Colonic mucosa (tissue), 4 donors: ENCODE measurements around the gene PRKCD. TPM values are rescaled to one million over a fixed set of nuclear protein-coding genes. Genes with fewer than 3 reads are reported as not detected.

Source experiments
- DNase-seq: peaks from one replicate; pipeline ENCODE4 v3.0.0-alpha.2; 2020
- H3K27ac ChIP-seq: fragments of 200-600 bp; one replicate; pipeline ENCODE4 v1.8.0; 2021
- H3K27me3 ChIP-seq: fragments of 200-600 bp; one replicate; pipeline ENCODE4 v1.8.0; 2021
- H3K36me3 ChIP-seq: fragments of 200-600 bp; one replicate; pipeline ENCODE4 v1.8.0; 2021
- H3K4me1 ChIP-seq: fragments of 200-600 bp; one replicate; pipeline ENCODE4 v1.8.0; 2021; ENCODE audit warnings: mild to moderate bottlenecking
- H3K4me3 ChIP-seq: fragments of 200-600 bp; one replicate; pipeline ENCODE4 v1.8.0; 2021
- H3K9ac ChIP-seq, 2 donors: one replicate each; pipeline ENCODE4 v1.7.0; 2013; ENCODE audit warnings: control low read depth in 2 of 2, low read depth in 2 of 2, low read length in 2 of 2
- H3K9me3 ChIP-seq: fragments of 200-600 bp; one replicate; pipeline ENCODE4 v1.8.0; 2021
- intact Hi-C: fragments of 100-400 bp; cut with DNase I; formaldehyde crosslinking; loops from one replicate; pipeline ENCODE4 v1.14.1; 2022
- total RNA-seq, 2 donors: library from RNA; stranded (reverse); fragmentation: NEBNext Ultra II Directional in 1 of 2; extraction: Animal tissue kit (Norgen Biotek cat#: 25700) in 1 of 2; gene quantifications; one replicate each; pipeline ENCODE4 v1.2.1, GENCODE V29; 2021
- TF ChIP-seq, protein P1 (sequence below): fragments of 200-600 bp; IDR thresholded peaks from one replicate; pipeline ENCODE4 v1.8.0; 2022; ENCODE audit warnings: antibody characterized with exemption, mild to moderate bottlenecking
- donor health status: healthy.
- donor health status: DM: no; HTN: no; CAD: no.
- donor health status: DM: no; HTN: no; CAD: no.

Gene PRKCD
- total RNA-seq, 2 donors from 2014 or later: 58.9 to 75.0 TPM

DNA sequence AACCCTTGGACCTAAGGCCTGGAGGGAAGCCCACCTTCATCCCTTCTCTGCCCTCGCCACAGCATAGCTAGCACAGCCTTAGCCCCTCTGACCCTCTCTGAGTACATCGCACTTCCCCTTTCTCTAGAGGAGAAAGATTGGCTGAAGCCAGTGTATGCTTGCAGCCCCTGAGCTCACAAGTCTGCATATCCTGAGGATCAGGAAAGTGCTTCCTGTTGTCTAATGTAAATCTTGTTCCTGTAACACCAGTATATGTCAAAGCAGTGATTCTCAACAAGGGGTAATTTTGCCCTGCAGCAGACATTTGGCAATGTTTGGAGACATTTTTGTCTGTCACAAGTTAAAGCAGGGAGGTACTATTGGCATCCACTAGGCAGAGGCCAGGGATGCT is 2.2 kb upstream of the PRKCD start:
- Histone ChIP-seq H3K27me3 (no peaks in the 10 kb centered on the region), H3K27ac (peak overlapping the region; percentile 85), H3K4me1 (peaks cover 14% of the 10 kb centered on the region)

DNA sequence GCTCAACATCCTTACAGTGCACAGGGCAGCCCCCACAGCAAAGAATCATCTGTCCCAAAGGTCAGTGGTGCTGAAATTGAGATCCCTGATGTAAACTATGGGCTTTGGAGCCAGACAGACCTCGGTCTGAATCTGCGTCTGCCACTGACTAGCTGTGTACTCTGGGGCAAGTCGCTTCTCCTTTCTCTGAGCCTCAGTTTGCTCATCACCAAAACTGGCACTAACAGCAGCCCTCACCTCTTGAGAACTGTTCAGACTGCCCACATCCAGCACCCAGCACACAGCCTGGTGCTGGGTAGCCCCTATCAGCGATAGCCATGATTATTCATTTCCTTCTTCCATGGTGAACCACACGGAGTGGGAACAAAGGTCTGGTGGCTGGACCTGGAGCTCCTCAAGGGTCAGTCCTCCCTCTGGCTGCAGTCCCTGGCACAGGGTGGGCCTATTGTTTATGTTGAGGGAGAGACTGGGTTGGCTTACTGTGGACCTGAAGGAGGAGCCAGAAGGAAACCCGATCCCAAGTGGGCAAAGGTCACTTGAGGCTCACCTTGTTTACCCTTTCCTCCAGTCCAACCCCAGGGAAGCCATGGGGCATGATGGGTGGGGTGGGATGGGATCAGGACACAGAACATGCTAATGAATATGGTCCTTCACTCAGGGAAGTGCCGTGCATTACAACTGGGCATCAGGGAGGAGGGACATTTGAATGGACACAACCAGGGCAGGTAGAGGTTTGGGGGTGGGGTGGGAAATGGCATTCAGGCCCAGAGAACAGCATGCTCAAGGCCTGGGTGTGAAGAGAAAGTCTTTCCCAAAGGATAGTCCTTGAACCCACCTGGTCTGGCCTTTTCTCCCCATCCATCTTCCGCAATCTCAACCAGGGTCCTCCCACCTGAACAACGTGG is 1.6 kb upstream of the PRKCD start:
- DNase-seq: peak; percentile 97
- intact Hi-C loops: no loop called here
- H3K27me3 ChIP-seq: no peaks in the 10 kb centered on the region
- peaks cover 14% of the 10 kb centered on the region for H3K4me1 ChIP-seq
- no peak overlapping the region for H3K4me3 ChIP-seq
- TF ChIP-seq, protein P1, sequence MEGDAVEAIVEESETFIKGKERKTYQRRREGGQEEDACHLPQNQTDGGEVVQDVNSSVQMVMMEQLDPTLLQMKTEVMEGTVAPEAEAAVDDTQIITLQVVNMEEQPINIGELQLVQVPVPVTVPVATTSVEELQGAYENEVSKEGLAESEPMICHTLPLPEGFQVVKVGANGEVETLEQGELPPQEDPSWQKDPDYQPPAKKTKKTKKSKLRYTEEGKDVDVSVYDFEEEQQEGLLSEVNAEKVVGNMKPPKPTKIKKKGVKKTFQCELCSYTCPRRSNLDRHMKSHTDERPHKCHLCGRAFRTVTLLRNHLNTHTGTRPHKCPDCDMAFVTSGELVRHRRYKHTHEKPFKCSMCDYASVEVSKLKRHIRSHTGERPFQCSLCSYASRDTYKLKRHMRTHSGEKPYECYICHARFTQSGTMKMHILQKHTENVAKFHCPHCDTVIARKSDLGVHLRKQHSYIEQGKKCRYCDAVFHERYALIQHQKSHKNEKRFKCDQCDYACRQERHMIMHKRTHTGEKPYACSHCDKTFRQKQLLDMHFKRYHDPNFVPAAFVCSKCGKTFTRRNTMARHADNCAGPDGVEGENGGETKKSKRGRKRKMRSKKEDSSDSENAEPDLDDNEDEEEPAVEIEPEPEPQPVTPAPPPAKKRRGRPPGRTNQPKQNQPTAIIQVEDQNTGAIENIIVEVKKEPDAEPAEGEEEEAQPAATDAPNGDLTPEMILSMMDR: no peak
- H3K9me3 ChIP-seq: no peaks in the 10 kb centered on the region
- no peaks in the 10 kb centered on the region for H3K36me3 ChIP-seq
- H3K9ac ChIP-seq: peak overlapping the region; percentile 51 to 86
- H3K27ac ChIP-seq: peak overlapping the region; percentile 85

More for the DNA sequence above, 2.2 kb upstream of the PRKCD start:
- no peak overlapping the region for H3K4me3 ChIP-seq
- H3K9me3 ChIP-seq: no peaks in the 10 kb centered on the region
- intact Hi-C loops: no loop called here
- TF ChIP-seq, protein P1: no peak
- no peaks in the 10 kb centered on the region for H3K36me3 ChIP-seq
- peak overlapping the region; percentile 51 to 86 for H3K9ac ChIP-seq
- DNase-seq: no peak

DNA sequence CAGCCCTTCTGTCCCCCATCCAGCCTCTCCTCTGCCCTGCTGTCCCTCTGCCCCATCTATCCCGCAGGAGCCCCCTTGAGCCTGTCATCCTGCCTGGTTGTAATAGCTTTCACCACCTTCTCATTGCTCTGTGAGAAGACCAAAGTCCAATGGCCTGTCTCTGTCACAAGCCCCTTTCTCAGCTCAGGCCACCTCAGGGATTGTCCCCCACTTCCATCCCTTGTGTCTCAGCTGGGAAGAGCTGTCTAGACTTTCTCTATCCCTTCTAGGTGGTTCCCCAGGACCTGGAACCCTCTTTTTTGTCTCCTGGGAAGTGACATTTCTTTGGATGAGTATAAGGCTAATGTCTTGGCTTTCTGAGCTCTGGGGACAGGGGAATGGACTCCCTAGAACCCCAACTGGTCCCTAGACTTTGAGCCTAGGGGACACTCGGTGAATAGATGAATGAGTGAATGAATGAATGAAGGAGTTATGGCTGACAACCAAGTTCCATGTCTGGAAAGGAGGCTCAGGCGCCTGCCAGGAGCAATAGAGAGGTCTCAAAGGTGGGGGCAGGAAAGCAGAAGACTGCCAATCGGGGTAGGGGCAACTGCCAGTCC is 849 bp upstream of the PRKCD start:
- Histone ChIP-seq H3K27me3 (no peaks in the 10 kb centered on the region), H3K9ac (peak overlapping the region; percentile 82 to 86), H3K4me3 (peak overlapping the region; percentile 86), H3K27ac (peak overlapping the region; percentile 81), H3K4me1 (peaks cover 14% of the 10 kb centered on the region), H3K36me3 (no peaks in the 10 kb centered on the region), H3K9me3 (no peaks in the 10 kb centered on the region)
- TF ChIP-seq, protein P1: no peak
- DNase-seq: peak; percentile 40
- intact Hi-C loops: no loop called here

DNA sequence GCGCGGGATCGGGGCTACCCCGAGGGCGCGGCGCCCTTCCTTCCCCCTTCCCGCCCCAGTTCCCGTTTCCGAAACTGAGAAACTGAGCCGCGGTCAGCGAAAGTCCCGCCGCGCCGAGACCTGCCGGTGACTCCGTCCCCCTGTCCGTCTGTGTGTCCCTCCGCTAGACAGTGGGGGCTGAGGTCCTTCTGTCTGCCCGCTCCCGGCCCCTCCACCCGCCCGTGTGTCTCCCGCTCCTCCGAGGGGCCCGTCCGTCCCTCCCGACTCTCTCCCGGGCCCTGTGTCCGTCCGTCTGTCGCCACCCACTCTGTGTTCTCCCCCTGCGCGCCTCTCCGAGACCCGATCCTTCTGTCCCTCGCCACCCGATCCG is 426 bp downstream of the PRKCD start:
- TF ChIP-seq, protein P1: no peak
- peak overlapping the region; percentile 86 for H3K4me3 ChIP-seq

DNA sequence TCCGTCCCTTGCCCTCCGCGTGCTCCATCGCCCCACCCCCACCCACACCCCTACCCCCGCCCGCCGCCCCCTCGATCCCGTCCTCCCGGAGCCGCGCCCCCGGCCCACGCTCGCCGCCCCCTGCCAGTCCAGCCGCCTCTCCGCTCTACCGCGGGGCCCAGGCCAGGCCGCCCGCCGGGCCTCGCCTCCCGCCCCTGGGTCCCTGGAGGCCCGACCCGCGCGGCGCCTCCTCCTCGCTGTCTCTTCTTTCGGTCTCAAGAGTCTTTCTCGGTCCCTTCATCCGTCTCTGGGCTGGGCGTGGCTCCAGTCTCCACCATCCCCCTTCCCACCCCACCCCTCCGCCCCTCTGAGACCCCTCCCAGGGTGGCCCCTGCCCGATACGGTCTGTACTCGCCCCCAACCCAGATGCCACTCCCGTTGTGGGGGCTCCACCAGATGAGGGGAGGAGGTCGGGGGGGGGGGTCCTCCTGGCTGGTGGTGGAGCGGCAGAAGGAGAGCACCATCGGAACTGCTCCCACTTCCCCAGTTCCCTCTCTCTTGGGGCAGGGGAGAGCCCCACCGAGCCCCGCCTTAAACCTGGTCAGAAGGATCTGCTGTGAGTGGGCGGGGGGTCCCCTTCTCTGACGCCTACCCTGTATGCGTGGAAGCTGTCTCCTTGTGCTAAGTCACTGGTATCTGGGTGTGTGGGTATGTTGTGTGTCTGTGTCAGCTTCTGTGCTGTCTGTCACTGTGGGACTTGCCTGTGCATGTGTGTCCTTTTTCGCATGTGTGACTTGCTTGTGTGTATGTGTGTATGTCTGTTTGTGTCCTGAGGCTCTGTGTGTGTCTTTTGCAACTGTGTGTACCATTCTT is 1.0 kb downstream of the PRKCD start:
- TF ChIP-seq, protein P1: no peak
- H3K4me1 ChIP-seq: peaks cover 8% of the 10 kb centered on the region
- no peaks in the 10 kb centered on the region for H3K9me3 ChIP-seq
- H3K36me3 ChIP-seq: no peaks in the 10 kb centered on the region
- intact Hi-C loops: no loop called here
- peak overlapping the region; percentile 81 for H3K27ac ChIP-seq
- no peaks in the 10 kb centered on the region for H3K27me3 ChIP-seq
- H3K9ac ChIP-seq: peak overlapping the region; percentile 95 to 96
- peak overlapping the region; percentile 86 for H3K4me3 ChIP-seq
- DNase-seq: peak; percentile 46

More for the DNA sequence above, 426 bp downstream of the PRKCD start:
- peak overlapping the region; percentile 81 for H3K27ac ChIP-seq
- intact Hi-C loops: no loop called here
- no peaks in the 10 kb centered on the region for H3K36me3 ChIP-seq
- DNase-seq: peak; percentile 45
- peaks cover 7% of the 10 kb centered on the region for H3K4me1 ChIP-seq
- no peaks in the 10 kb centered on the region for H3K9me3 ChIP-seq
- H3K27me3 ChIP-seq: no peaks in the 10 kb centered on the region
- H3K9ac ChIP-seq: peak overlapping the region; percentile 95 to 96
